MM.1S (cell line): ENCODE measurements around the gene GALP.

Source experiments
- DNase-seq: peaks from one replicate; pipeline ENCODE4 v3.0.0-alpha.2; 2015
- H2AFZ ChIP-seq: fragments of 300-600 bp; sonication (generic); 2 replicates; pipeline ENCODE4 v1.6.0; 2016; ENCODE audit warnings: antibody characterized with exemption, low read length
- H3F3A ChIP-seq: fragments of 300-600 bp; sonication (generic); 2 replicates; pipeline ENCODE4 v1.6.1; 2016; ENCODE audit warnings: mild to moderate bottlenecking, antibody characterized with exemption, low read length, moderate library complexity, mixed read lengths; ENCODE audit not compliant: insufficient read depth
- H3K27ac ChIP-seq: fragments of 300-600 bp; sonication (generic); 2 replicates; pipeline ENCODE4 v1.5.1; 2016; ENCODE audit warnings: mild to moderate bottlenecking, low read length
- H3K27me3 ChIP-seq: fragments of 300-600 bp; sonication (generic); replicated peaks from 2 replicates; pipeline ENCODE4 v1.6.0; 2016; ENCODE audit warnings: low read length; ENCODE audit not compliant: insufficient read depth
- H3K36me3 ChIP-seq: fragments of 300-600 bp; sonication (generic); replicated peaks from 2 replicates; pipeline ENCODE4 v1.6.1; 2016; ENCODE audit warnings: mild to moderate bottlenecking, low read length, mixed read lengths; ENCODE audit not compliant: insufficient read depth
- H3K4me1 ChIP-seq: fragments of 300-600 bp; sonication (generic); 2 replicates; pipeline ENCODE4 v1.6.1; 2016; ENCODE audit warnings: low read length, mixed read lengths
- H3K4me2 ChIP-seq: fragments of 300-600 bp; sonication (generic); 2 replicates; pipeline ENCODE4 v1.6.0; 2016; ENCODE audit warnings: low read depth, low read length
- H3K4me3 ChIP-seq: fragments of 300-600 bp; sonication (generic); 2 replicates; pipeline ENCODE4 v1.5.1; 2016; ENCODE audit warnings: low read length, mixed read lengths
- H3K79me2 ChIP-seq: fragments of 300-600 bp; sonication (generic); 2 replicates; pipeline ENCODE4 v1.6.1; 2016; ENCODE audit warnings: mixed run types, low read length, mixed read lengths
- H3K9ac ChIP-seq: fragments of 300-600 bp; sonication (generic); 2 replicates; pipeline ENCODE4 v1.6.1; 2016; ENCODE audit warnings: low read length, mixed read lengths
- H3K9me2 ChIP-seq: fragments of 300-600 bp; sonication (generic); replicated peaks from 2 replicates; pipeline ENCODE4 v1.6.1; 2016; ENCODE audit warnings: mild to moderate bottlenecking, low read length, mixed read lengths; ENCODE audit not compliant: insufficient read depth
- H3K9me3 ChIP-seq: fragments of 300-600 bp; sonication (generic); replicated peaks from 2 replicates; pipeline ENCODE4 v1.6.1; 2016; ENCODE audit warnings: mild to moderate bottlenecking, low read length, mixed read lengths; ENCODE audit not compliant: insufficient read depth
- H4K20me1 ChIP-seq: fragments of 300-600 bp; sonication (generic); 2 replicates; pipeline ENCODE4 v1.6.1; 2016; ENCODE audit warnings: mild to moderate bottlenecking, low read length, moderate library complexity, mixed read lengths; ENCODE audit not compliant: insufficient read depth
- CTCF ChIP-seq: fragments of 300-600 bp; sonication (generic); IDR thresholded peaks from 2 replicates; pipeline ENCODE4 v1.5.1; 2016; ENCODE audit warnings: antibody characterized with exemption, low read length, mixed read lengths
- EZH2 ChIP-seq: fragments of 300-600 bp; sonication (generic); optimal IDR thresholded peaks from 2 replicates; pipeline ENCODE3; 2017; ENCODE audit warnings: low read depth, mild to moderate bottlenecking, antibody characterized with exemption, low read length, mixed read lengths
- EZH2phosphoT487 ChIP-seq: fragments of 300-600 bp; sonication (generic); IDR thresholded peaks from 2 replicates; pipeline ENCODE4 v1.6.1; 2018; ENCODE audit warnings: antibody characterized with exemption, low read length

The GALP gene

GRCh38 chr19:56132316-56132822, 43.4 kb upstream of the GALP start:
- H2AFZ ChIP-seq, result no peak overlapping the region
- peaks cover 7% of the 10 kb centered on the region; the same call in 1 of the 2 replicates for H3F3A ChIP-seq
- H3K4me2 ChIP-seq, result no peak overlapping the region
- H3K9me2 ChIP-seq, result no peaks in the 10 kb centered on the region
- no peaks in the 10 kb centered on the region for H3K9me3 ChIP-seq
- no peaks in the 10 kb centered on the region for H4K20me1 ChIP-seq
- H3K36me3 ChIP-seq, result no peaks in the 10 kb centered on the region
- no peaks in the 10 kb centered on the region for H3K27me3 ChIP-seq
- TF ChIP-seq EZH2phosphoT487 (no peak), CTCF (no peak), EZH2 (no peak)
- H3K79me2 ChIP-seq, result no peaks in the 10 kb centered on the region
- DNase-seq, result no peak
- peaks cover 10% of the 10 kb centered on the region for H3K4me1 ChIP-seq
- no peak overlapping the region for H3K4me3 ChIP-seq
- H3K9ac ChIP-seq, result no peak overlapping the region
- no peak overlapping the region for H3K27ac ChIP-seq

GRCh38 chr19:56133858-56134653, 41.8 kb upstream of the GALP start:
- H3K4me1 ChIP-seq, result peaks cover 12% of the 10 kb centered on the region
- no peak overlapping the region for H3K4me3 ChIP-seq
- H3K27me3 ChIP-seq, result no peaks in the 10 kb centered on the region
- TF ChIP-seq EZH2phosphoT487, result no peak
- no peak for TF ChIP-seq CTCF
- no peak for TF ChIP-seq EZH2
- no peaks in the 10 kb centered on the region for H3K9me3 ChIP-seq
- no peaks in the 10 kb centered on the region for H3K79me2 ChIP-seq
- H3F3A ChIP-seq, result peaks cover 9% of the 10 kb centered on the region; the same call in 1 of the 2 replicates
- H2AFZ ChIP-seq, result no peak overlapping the region
- no peak overlapping the region for H3K27ac ChIP-seq
- no peak overlapping the region for H3K4me2 ChIP-seq
- no peaks in the 10 kb centered on the region for H3K36me3 ChIP-seq
- H3K9ac ChIP-seq, result no peak overlapping the region
- DNase-seq, result no peak
- H3K9me2 ChIP-seq, result no peaks in the 10 kb centered on the region
- no peaks in the 10 kb centered on the region for H4K20me1 ChIP-seq

- no peaks in the 10 kb centered on the region for H3K9me2 ChIP-seq
Measured at GRCh38 chr19:56134654-56134921, 41.2 kb upstream of the GALP start.

More at GRCh38 chr19:56134654-56134921, 41.2 kb upstream of the GALP start:
- H3K27ac ChIP-seq, result no peak overlapping the region
- no peak overlapping the region for H3K4me3 ChIP-seq
- no peak for DNase-seq
- no peak overlapping the region for H3K9ac ChIP-seq
- no peak for TF ChIP-seq CTCF
- TF ChIP-seq EZH2phosphoT487, result no peak
- TF ChIP-seq EZH2, result no peak
- H3K4me1 ChIP-seq, result peaks cover 12% of the 10 kb centered on the region
- H3K4me2 ChIP-seq, result no peak overlapping the region
- H3K36me3 ChIP-seq, result no peaks in the 10 kb centered on the region
- peaks cover 9% of the 10 kb centered on the region for H3F3A ChIP-seq
- no peaks in the 10 kb centered on the region for H4K20me1 ChIP-seq
- H3K27me3 ChIP-seq, result no peaks in the 10 kb centered on the region
- H3K9me3 ChIP-seq, result no peaks in the 10 kb centered on the region
- no peaks in the 10 kb centered on the region for H3K79me2 ChIP-seq
- no peak overlapping the region for H2AFZ ChIP-seq
